ENCODE results near the gene PJVK.

The PJVK gene

GRCh38 chr2:178478439-178479274 lies 27.5 kb downstream of the PJVK start, which contains the start of gene FKBP7 (continued):
- TF ChIP-seq TSHZ2 (CRISPR knock-in tag; IDR thresholded peaks at IDR 0.05), result no peak
- no peak for TF ChIP-seq TCF4 (CRISPR knock-in tag; IDR thresholded peaks at IDR 0.05; ENCODE audit: borderline replicate concordance)
- no peak for TF ChIP-seq CSDC2 (CRISPR knock-in tag; IDR thresholded peaks at IDR 0.05)
- TF ChIP-seq SNAI2 (CRISPR knock-in tag; IDR thresholded peaks at IDR 0.05), result no peak
- no peak for TF ChIP-seq ZNF70 (CRISPR knock-in tag; IDR thresholded peaks at IDR 0.05)
- TF ChIP-seq ESRRG (CRISPR knock-in tag; IDR thresholded peaks at IDR 0.05), result no peak
- TF ChIP-seq OSR1 (CRISPR knock-in tag; IDR thresholded peaks at IDR 0.05), result no peak
- TF ChIP-seq ARNTL (CRISPR knock-in tag; IDR thresholded peaks at IDR 0.05; ENCODE audit: borderline replicate concordance, low read depth), result no peak

GRCh38 chr2:178479275-178479616 lies 28.1 kb downstream of the PJVK start:
- TF ChIP-seq ZNF70 (CRISPR knock-in tag; IDR thresholded peaks at IDR 0.05) (no peak), ESRRG (CRISPR knock-in tag; IDR thresholded peaks at IDR 0.05) (no peak), ISL1 (CRISPR knock-in tag; IDR thresholded peaks at IDR 0.05) (no peak), TOX (CRISPR knock-in tag; IDR thresholded peaks at IDR 0.05; ENCODE audit: borderline replicate concordance) (no peak), RARB (CRISPR knock-in tag; IDR thresholded peaks at IDR 0.05) (no peak), ZC3H10 (CRISPR knock-in tag; IDR thresholded peaks at IDR 0.05) (no peak), ZNF565 (CRISPR knock-in tag; conservative IDR thresholded peaks at IDR 0.05; ENCODE audit: low read depth) (no peak)
- TF ChIP-seq, protein P1, sequence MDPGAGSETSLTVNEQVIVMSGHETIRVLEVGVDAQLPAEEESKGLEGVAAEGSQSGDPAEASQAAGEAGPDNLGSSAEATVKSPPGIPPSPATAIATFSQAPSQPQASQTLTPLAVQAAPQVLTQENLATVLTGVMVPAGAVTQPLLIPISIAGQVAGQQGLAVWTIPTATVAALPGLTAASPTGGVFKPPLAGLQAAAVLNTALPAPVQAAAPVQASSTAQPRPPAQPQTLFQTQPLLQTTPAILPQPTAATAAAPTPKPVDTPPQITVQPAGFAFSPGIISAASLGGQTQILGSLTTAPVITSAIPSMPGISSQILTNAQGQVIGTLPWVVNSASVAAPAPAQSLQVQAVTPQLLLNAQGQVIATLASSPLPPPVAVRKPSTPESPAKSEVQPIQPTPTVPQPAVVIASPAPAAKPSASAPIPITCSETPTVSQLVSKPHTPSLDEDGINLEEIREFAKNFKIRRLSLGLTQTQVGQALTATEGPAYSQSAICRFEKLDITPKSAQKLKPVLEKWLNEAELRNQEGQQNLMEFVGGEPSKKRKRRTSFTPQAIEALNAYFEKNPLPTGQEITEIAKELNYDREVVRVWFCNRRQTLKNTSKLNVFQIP (CRISPR knock-in tag; IDR thresholded peaks at IDR 0.05; ENCODE audit: borderline replicate concordance, low read depth), result no peak
- no peak for ATAC-seq

GRCh38 chr2:178479758-178480226 lies 28.6 kb downstream of the PJVK start:
- TF ChIP-seq PATZ1 (CRISPR knock-in tag; IDR thresholded peaks at IDR 0.05; ENCODE audit: borderline replicate concordance), result peak; percentile 62; the same call in 1 of the 2 replicates
- no peak for TF ChIP-seq CREB5 (CRISPR knock-in tag; IDR thresholded peaks at IDR 0.05; ENCODE audit: low read depth)
- no peak for ATAC-seq

DNA sequence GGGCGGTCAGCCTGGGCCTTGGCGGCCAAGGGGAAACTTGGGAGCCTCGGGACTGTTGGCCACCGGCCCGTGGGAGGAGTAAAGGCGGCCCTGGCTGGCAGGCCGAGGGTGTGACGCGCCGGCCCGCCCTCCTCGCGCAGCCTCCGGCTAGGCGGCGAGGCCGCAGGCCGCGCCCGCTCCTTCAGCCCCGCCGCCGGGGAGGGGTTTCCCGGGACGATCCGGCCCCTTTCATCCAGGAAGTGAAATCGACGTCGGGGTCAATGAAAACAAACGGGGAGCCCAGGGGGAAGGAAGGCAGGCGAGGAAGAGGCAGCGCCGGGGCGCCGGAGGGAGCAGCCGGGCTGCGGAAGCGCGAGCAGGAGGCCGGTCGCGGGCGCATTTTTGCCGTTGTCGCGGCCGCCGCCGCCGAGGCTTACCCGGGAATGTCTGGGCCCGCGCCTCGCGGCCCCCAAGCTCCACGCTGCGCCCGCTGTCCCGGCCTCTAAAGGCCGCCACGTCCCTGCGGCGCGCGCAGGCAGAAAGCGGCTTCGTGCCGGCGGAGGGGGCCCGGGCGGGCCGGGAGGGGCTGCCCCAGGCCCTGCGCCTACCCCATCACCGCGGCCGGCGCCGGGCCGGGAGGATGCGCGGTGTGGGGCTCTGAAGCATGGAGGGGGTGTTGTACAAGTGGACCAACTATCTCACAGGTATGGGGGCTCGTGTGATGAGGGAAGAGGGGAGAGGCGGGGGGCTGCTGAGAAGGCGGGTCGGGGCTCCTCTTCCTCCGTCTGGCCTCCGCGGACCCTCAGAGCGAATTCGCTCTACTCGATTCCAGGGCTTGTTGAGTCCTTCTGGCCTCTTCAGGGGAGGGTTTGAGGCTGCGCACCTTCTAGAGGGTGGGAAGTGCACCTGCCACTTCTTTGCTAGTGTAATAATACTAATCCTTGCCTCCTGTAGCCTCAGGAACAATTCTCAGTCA lies 29.3 kb downstream of the PJVK start, which contains the start of gene PLEKHA3:
TSS of gene PLEKHA3 (plus strand) at position 231 of the 955 bp plus-strand sequence. CDS start at position 644, 413 bp downstream.
- peak; percentile 92 for ATAC-seq
- TF ChIP-seq ISL1 (CRISPR knock-in tag; IDR thresholded peaks at IDR 0.05) (no peak), SNAI2 (CRISPR knock-in tag; IDR thresholded peaks at IDR 0.05) (no peak), ZNF565 (CRISPR knock-in tag; conservative IDR thresholded peaks at IDR 0.05; ENCODE audit: low read depth) (no peak), ZFP30 (CRISPR knock-in tag; IDR thresholded peaks at IDR 0.05) (no peak), ARNTL (CRISPR knock-in tag; IDR thresholded peaks at IDR 0.05; ENCODE audit: borderline replicate concordance, low read depth) (no peak), BACH2 (CRISPR knock-in tag; IDR thresholded peaks at IDR 0.05; ENCODE audit: borderline replicate concordance) (no peak), RARB (CRISPR knock-in tag; IDR thresholded peaks at IDR 0.05) (no peak)
